GM21737 (cell line): ENCODE data around the gene CDON.
"Not testable (repeated sequence)": the region's sequence is repeated elsewhere in the genome, so short reads cannot be mapped to it uniquely, and the experiment has no call there.

ENCODE experiments used
- ATAC-seq: cut with Tn5 transposase; IDR thresholded peaks from one replicate; pipeline ENCODE4 v1.9.1; 2021; ENCODE audit warnings: mild to moderate bottlenecking, moderate library complexity; ENCODE audit not compliant: unreplicated experiment

The CDON gene

DNA sequence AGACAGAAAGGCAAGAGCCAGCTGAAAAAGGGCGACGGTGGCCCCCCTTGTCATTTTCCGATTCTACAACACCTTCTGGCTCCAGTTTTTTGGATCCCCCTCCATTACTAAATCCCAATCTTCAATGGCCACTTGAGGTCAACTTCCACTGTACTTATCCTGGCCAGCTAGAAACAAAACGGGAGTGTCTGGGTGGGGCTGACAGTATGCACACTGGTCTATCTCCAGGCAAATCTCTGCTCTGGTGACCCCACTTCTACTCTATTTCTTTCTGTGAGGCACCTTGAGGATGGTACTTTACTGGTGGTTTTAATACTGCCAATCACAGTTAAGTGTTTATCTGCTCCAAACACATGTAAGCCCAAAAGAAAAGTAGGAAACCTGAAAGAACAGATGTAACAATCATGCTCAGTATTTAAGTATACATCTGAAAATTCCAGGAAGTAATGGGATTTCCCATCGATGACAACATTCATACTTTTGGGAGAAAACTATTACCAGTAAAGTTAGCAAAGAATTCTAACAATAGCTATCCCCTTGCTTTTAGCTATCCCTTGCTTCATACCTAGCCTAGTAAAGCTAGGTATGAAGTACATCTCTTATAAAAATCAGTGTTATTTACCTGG is 16.0 kb downstream of the CDON start:
- ATAC-seq = no peak

DNA sequence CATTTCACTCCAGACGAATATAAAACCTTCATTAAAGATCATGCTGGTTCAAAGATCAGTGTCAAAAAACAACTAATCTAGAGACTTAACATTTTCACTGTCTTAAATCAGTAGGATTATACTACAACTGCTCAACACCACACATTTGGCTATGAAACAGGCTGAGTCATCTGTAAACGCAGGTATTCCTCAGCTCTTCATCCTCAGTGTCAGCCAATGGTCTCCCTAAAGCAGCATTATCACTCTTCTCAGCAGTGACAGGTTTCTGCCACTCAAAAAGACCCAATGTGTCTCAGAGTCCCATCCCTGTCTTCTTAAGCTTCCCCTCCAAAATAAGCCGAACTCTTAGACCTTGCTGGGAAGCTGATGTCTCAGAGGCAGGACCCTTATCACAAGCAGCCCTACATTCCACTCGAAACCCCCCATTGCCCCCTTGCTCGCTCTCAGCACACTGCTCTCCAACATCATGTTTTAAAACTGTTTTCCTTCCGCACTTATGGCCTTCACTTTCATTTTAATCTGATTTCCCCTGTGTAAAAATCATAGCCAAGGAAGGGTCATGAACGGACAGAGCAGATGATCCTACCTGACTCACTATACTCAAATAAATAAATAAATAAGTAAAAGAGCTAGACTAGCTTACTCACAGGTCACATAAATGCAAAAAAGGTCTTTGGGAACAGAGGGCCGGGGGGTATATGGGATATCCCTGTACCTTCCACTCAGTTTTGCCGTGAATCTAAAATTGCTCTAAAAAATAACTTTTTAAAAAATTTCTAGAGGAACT is 23.0 kb downstream of the CDON start:
- no peak for ATAC-seq

DNA sequence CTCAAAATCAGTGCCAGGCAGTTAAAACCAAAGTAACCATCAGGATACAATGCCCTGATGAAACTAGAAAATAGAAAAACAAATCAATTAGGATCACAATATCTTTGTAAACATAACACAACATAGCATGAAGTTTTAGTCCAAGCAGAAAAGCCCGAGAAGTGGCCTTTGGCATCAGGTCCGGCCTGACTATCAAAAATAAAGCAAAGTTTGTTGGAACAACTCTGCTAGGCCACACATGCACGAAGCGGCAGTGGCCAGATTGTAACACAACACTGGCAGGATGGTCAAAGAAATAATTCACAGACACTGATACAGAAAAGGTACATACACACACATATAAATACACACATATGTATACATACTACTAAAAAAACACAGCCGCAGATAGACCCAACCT is 26.9 kb downstream of the CDON start:
- no peak for ATAC-seq

DNA sequence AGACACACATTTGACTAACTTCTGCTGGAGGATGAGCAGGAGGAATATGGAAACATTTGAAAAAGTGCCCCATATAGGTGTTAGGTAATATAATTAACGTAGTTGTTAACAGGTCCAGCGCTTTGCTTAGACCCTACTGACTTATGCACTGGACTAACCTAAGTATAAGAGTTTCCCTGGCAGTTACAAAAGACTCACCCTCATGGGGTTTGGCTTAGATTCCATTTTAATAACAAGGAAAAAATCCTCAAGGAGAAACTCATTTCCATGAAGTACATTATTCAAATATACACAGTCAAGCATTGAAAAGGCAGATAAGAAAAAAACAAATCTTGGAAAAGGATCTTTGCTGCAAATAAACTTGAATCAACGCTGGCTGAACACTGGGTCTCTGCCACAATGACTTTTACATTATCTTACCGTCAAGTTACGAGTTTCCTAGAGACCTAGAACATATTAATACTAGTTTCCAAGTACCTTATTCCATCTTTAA is 27.7 kb downstream of the CDON start:
- no peak for ATAC-seq

DNA sequence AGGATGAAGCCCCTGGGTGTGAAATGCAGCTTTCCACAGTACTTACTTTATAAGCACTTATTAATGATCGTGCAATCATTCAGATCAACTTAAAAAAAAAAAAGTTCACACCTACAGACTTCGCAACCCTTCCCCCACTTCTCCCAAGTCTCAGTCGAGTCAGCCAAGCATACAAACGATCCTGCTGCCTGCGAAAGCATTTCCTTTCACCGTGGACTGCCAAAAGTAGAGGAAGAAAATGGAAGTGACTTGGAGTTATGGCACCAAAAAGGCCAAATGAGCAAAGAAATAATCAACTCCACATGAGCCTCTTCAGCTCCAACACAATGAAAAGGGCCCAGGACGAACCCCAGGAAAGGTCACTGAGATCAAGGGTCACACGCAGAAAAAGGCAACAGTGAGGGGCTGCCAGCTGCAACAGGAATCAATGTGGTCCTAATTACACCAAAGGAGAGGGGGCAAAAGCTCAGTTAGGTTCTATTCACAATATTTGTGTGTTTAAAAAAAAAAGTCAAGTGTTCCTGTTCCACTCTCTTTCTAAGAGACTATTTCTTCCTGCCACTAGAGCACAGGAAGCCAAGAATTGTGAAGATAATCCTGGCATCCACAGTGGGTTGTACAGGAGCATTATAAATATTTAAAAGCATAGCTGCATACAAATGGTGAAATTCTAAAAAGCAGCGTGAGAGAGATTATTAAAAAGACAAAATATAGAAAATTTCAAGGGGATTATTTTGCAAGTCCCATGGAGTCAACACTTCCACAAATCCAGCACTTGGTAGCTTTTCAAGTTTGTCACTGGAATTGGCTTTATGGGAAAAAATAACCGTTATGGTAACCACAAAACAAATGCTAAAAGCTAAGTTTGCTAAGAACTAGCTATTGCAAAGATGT is 28.4 kb downstream of the CDON start:
- no peak for ATAC-seq

DNA sequence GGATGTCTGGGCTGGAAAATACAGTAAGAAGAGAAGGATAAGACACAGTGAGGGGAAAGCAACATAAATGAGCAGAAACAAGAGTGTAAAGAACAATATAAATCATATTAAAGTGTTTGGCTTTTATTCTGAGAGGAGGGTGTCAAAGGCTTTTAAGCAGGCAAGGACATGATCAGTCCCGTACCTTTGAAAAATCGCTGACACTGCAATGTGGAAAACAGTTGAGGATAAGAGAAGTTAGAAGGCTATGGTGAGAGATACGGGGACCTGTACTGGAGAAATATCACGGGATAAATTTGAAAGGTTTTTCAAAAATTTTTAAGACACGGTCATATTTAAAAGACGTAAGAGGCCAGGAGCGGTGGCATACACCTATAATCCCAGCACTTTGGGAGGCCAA is 30.3 kb downstream of the CDON start:
- no peak for ATAC-seq

DNA sequence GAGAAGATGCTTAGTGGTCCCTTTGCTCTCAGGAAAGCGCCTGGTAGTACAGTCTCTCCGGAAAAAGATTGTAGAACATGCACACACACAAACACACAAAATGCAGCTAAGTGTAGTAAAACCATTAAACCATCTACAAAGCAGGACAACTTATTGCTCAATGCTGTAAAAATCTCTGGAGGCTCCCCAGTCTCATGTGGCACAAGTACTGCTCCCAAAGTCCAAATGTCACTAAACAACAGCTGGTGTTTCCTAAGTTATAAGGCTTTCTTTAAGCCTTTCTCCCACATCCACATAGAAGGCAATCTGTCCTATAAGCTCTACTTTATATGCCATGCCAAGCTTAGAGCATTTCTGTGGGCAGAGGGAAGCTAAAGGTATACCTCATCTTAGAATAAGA is 32.9 kb downstream of the CDON start:
- no peak for ATAC-seq

DNA sequence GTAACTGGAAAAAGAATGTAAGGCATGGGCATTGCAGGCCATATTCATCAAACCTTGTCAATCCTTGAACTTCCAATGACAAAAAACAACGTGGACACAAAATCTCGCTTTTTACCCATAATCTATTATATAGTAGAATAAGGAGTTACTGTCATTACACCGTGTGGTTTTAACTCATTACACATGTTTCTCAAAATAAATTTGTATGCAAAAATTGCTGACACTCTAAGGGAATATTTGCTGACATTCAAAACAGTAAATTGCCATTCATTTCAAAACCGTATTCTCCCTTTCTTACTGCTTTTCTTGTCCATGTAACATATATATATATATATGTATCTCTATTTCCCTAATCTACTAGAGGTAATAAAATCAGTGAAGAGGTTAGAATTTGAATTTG is 33.4 kb downstream of the CDON start:
- no peak for ATAC-seq

DNA sequence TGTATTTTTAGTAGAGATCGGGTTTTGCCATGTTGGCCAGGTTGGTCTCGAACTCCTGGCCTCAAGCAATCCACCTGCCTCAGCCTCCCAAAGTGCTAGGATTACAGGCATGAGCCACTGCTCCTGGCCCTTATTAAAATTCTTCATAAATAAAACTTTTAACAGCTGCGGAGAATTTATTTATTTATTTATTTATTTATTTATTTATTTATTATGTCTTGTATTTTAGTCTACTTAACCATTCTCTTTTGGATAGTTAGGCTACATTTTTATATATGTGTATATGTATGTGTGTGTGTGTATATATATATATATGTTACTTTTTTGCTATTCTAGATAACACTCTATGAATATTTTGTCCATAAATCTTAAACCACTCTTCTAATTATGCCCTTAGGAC is 34.1 kb downstream of the CDON start:
- not testable (repeated sequence) for ATAC-seq

DNA sequence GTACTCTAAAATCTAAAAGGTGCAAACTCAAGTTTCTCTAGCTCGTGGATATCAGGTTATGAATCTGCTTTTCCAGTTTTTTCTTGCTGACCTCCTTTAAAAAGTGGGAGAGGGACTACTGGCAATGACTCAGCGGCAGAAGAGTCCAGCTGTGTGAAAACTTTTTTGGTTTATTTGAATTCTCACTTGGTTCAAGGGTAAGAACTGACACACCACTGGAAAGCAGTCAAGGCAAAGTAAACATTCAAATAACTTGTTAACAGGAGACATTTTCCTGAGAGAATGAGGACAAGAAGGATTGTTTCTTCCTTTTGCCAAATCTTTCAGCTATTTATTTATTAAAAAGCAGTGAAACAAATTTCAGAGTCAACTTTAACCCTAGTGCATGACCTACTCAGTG is 36.1 kb downstream of the CDON start:
- no peak for ATAC-seq

DNA sequence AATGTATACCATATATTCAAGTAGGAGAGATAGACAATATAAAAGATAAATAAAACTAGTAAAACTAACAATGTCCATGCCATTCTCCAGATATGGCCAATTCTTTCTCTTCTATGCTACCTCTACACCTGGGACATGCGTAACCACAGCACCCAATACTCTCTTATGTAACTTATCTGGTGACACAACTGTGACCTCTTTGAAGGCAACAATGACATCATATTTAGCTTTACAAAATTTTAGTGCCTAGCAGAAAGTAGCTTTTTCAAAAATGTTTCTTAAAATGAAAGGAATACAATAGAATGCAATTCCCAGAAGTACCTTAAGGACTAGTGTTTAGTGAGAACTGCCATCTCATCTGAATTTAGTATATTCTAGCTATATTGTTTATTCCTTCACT is 36.8 kb downstream of the CDON start:
- ATAC-seq = no peak

DNA sequence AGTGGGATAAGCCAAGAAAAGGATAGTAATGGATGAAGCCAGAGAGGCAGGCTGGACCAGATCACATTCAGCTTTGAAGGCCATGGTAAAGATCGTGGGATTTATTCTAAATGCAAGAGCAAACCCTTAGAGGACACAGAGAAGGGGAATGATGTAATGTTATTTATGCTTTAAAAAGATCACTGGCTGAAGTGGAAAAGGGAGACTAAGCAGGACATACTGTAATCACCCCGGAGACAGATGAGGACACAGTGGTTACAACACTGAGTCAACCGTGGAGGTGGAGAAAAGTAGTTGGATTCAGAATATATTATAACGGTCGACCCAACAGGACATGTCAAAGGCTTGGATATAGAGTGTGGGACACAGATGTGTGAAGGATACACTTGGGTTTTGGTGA is 38.5 kb downstream of the CDON start:
- ATAC-seq = no peak

DNA sequence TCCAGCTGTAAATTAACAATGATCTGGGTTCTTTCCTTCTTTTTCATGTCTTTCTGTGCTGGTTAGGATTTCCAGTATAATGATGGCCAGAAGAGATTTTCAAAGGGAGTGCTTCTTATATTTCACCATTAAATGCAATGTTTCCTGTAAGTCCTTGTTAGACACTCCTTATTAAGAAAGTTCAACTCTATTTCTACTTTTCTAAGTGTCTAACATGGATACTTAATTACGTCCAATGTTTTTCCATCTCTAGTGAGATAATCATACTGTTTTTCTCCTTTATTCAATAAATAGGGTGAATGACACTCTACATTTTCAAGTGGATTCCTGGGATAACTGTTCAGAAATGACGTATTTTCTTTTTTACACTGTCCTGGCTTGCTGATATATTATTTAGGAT is 49.8 kb downstream of the CDON start:
- ATAC-seq = no peak

DNA sequence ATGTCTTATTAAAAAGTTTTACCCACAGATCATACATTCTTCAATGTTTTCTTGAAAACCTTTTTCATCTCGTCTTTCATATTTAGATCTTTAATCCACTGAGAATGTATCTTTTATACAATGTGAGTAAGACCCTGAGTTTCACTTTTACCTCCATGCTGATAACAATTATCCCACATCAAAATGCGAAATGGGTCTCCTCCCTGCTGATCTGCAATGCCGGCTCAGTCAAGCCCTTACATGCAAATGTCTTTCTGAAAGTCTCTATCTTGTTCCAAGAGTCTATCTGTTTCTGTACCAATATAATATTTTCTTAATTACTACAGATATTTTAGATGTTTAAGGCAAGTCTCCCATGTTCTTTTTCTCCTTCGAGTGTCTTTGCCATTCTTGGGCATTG is 50.9 kb downstream of the CDON start:
- ATAC-seq = no peak

DNA sequence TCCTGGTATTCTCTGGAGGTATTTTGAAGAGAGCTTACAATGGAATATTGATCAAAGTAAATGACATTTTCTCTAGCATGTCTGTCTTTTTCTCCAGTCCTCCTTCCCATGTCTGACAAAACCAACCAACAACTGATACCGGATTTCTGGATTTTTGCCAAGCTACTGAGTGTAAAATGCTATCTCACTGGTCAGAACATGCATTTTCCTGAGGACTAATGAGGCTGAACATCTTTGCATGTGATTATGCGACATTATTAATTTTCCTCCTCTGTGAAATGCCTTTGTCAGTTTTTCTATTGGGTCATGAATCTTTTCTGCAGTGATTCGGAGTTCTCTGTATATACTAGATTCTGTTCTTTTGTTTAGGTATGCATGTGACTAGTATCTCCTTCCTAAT is 51.4 kb downstream of the CDON start:
- ATAC-seq = no peak

DNA sequence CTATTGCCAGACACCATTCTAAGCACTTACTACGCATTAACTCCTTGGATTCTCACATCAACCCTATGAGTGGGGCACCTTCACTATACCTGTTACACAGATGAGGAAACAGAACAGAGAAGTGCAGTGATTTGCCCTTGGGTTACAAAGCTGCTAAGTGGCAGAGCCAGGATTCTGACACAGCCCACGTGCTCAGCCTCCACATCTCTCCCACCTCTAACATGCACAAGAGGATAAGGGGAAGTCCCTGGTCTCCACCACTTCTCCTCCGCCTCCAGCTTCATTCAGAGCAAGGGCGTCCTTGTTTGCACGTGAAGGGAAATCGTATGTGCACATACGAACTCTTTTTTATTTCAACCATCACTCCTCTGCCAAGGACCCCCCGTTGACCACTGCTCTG is 53.7 kb downstream of the CDON start:
- ATAC-seq = no peak

DNA sequence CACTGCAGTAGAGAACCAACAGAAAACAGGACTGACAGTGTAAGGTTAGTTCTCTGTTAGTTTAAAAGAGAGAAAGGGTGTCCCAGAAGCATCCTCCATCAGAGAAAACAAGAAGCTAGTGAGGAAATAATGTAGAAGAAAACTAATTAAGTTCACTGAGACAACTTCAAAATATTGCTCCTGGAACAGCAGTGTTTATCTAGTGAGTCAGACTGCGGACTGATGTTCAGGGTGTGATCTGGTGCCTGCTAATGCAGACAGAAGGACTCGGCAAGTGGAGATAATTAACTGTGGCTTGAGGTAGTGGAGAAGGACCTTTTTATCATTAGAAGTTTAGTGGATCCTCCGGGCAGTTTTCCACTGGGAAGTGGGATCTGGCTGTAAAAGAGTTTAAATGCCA is 55.4 kb downstream of the CDON start:
- ATAC-seq = no peak

DNA sequence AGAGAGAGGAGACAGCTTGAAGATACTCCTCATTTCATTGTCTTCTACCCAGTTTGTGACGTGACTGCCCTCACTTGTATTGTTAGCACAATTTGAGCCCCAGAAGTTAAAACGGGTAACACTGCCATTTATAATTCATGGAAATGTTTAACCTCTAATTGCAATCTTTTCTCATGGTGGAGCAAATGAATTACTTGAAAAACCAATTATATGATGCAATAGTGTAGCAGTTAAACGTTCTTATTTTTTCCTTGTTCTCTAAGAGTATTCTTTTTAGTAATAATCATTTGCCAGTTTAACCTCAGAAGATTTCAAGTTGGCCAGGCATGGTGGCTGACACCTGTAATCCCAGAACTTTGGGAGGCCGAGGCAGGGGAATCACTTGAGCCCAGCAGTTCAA is 56.6 kb downstream of the CDON start:
- ATAC-seq = no peak

DNA sequence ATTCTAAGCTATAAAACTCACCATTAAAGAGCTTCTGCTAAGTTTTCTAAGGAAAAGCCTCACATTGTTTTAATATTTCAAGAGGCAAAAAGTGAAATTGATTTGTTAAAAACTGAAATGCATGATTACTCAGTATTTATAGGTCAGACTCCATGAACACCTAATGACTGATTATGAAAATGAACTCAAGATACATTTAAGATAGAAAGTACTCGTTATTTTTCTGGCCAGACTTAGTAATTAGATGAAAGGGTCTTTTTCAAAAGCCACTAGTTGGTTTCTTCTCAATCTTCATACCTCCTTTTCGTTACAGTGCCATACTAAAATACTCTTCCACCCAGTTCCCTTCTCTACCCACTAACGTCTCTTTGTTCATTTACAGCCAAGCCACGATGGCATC is 60.5 kb downstream of the CDON start:
- ATAC-seq = no peak

DNA sequence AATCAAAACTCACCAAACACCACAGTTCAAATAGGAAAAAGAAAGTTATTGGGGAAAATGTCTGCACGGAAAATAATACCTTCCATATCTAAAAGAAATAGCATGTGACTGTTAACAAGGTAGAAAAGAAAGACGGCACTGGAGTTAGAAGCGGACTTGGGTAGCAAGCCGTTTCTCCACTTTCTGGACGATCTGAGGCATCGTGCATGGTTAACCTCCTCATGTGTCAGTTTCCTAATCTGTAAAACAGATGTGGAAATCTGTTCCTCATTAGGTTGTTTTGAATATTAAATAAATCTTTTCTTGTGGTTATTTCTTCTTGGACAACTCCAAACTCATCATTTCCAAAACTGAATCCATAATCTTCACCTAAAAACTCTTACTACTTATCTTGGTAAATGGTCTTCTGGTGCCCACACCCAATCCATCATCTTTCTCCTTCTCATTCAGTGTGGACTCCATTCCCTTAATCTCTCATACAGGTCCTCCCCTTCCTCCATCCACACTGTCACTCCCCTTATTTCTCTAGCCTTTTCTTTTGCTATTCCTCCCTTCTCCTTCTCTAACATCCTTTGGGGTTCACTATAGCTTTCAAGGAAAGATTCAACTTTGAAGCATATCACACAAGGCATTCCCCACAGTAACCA is 63.3 kb downstream of the CDON start:
- ATAC-seq = no peak

DNA sequence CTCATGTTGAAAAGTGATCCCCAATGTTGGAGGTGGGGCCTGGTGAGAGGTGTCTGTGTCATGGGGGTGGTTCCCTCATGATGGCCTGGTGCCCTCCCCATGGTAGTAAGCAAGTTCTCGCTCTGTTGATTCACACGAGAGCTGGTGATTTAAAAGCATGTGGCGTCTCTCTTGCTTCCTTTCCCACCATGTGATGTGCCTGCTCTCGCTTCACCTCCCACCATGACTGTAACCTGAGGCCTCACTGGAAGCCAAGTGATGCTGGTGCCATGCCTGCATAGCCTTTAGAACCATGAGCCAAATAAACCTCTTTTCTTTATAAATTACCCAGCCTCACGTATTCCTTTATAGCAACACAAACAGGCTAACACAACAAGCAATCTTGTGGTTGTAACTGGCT is 64.4 kb downstream of the CDON start:
- ATAC-seq = no peak
